A549 (cell line): Measurements from ENCODE around the gene RCCD1.

Source experiments
- CHD4 ChIP-seq: fragments of 200-600 bp; sonication (generic); IDR thresholded peaks from 2 replicates; pipeline ENCODE4 v1.6.1; 2016; ENCODE audit warnings: antibody characterized with exemption, mild to moderate bottlenecking, borderline replicate concordance
- JUNB ChIP-seq: fragments of >200 bp; sonication (Bioruptor Twin); formaldehyde crosslinking; IDR thresholded peaks from 2 replicates; pipeline ENCODE4 v1.6.1; 2016
- KDM1A ChIP-seq: fragments of 200-600 bp; sonication (generic); IDR thresholded peaks from 2 replicates; pipeline ENCODE4 v1.6.1; 2016; ENCODE audit warnings: low read depth, mild to moderate bottlenecking
- MAFK ChIP-seq: fragments of 450-650 bp; IDR thresholded peaks from 2 replicates; pipeline ENCODE4 v1.6.1; 2014; ENCODE audit not compliant: partially characterized antibody
- MAZ ChIP-seq: fragments of 150-350 bp; IDR thresholded peaks from 2 replicates; pipeline ENCODE4 v1.6.1; 2014; ENCODE audit warnings: antibody characterized with exemption, low read depth, low read length, borderline replicate concordance
- POLR2AphosphoS2 ChIP-seq: conservative IDR thresholded peaks from 2 replicates; pipeline ENCODE4 v1.6.1; 2012; ENCODE audit warnings: low read length, improper control_type of control experiment, inconsistent platforms
- RCOR1 ChIP-seq: fragments of 150-350 bp; IDR thresholded peaks from 2 replicates; pipeline ENCODE4 v1.6.1; 2014; ENCODE audit warnings: antibody characterized with exemption, low read length, low read depth
- RFX5 ChIP-seq: fragments of 450-650 bp; IDR thresholded peaks from 2 replicates; pipeline ENCODE4 v1.7.1; 2014; ENCODE audit warnings: antibody characterized with exemption, mild to moderate bottlenecking, moderate library complexity
- TF ChIP-seq, protein P1 (sequence below): fragments of >200 bp; sonication (Bioruptor Twin); formaldehyde crosslinking; IDR thresholded peaks from 3 replicates; pipeline ENCODE4 v1.5.1; 2016

GRCh38 chr15:90945091-90945490 lies 9.6 kb upstream of the RCCD1 start:
- TF ChIP-seq, protein P1, sequence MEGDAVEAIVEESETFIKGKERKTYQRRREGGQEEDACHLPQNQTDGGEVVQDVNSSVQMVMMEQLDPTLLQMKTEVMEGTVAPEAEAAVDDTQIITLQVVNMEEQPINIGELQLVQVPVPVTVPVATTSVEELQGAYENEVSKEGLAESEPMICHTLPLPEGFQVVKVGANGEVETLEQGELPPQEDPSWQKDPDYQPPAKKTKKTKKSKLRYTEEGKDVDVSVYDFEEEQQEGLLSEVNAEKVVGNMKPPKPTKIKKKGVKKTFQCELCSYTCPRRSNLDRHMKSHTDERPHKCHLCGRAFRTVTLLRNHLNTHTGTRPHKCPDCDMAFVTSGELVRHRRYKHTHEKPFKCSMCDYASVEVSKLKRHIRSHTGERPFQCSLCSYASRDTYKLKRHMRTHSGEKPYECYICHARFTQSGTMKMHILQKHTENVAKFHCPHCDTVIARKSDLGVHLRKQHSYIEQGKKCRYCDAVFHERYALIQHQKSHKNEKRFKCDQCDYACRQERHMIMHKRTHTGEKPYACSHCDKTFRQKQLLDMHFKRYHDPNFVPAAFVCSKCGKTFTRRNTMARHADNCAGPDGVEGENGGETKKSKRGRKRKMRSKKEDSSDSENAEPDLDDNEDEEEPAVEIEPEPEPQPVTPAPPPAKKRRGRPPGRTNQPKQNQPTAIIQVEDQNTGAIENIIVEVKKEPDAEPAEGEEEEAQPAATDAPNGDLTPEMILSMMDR = no peak
- no peak for TF ChIP-seq MAFK
- no peak for TF ChIP-seq POLR2AphosphoS2
- TF ChIP-seq RCOR1 = no peak
- TF ChIP-seq JUNB = no peak
- no peak for TF ChIP-seq KDM1A
- TF ChIP-seq MAZ = no peak
- TF ChIP-seq CHD4 = no peak
- no peak for TF ChIP-seq RFX5
